GM19043 (cell line): ENCODE data around the gene PCDHGA4.
A peak's percentile ranks its signal among the peaks of the same experiment; 100 is the strongest.
"Not testable (repeated sequence)": the region's sequence is repeated elsewhere in the genome, so short reads cannot be mapped to it uniquely, and the experiment has no call there.

Experiments used
- ATAC-seq: cut with Tn5 transposase; IDR thresholded peaks from one replicate; pipeline ENCODE4 v1.9.1; 2021; ENCODE audit warnings: low read depth; ENCODE audit not compliant: unreplicated experiment

The PCDHGA4 gene

DNA sequence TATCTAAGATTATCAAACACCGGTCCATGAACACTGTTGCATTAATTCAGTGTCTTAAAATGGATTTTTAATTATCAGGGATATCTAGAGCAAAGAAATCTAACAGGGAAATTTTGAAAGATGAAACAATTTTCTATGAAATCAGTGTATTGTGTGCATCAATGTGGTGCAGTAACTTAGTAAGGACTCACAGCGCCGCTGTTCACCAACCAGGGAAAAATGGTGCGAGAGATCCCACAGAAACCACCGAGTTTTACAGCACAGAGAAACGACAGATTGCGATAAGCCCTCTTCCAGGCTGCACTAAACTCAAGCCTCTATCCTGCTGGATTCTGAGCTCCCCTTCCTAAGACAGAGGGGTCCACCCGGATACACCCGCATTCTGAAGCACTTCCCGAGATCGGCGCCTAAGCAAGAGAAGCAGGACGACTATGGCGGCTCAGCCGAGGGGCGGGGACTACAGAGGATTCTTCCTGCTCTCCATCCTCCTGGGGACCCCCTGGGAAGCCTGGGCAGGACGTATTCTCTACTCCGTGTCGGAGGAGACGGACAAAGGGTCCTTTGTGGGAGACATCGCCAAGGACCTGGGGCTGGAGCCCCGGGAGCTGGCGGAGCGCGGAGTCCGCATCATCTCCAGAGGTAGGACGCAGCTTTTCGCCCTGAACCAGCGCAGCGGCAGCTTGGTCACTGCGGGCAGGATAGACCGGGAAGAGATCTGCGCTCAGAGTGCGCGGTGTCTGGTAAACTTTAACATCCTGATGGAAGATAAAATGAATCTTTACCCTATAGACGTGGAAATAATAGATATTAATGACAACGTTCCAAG lies 27.9 kb downstream of the PCDHGA4 start, which contains the start of gene PCDHGA7:
PCDHGA7 (plus strand) TSS at position 274 of the 826 bp plus-strand sequence; CDS start at position 432, 158 bp downstream.
- no peak for ATAC-seq

DNA sequence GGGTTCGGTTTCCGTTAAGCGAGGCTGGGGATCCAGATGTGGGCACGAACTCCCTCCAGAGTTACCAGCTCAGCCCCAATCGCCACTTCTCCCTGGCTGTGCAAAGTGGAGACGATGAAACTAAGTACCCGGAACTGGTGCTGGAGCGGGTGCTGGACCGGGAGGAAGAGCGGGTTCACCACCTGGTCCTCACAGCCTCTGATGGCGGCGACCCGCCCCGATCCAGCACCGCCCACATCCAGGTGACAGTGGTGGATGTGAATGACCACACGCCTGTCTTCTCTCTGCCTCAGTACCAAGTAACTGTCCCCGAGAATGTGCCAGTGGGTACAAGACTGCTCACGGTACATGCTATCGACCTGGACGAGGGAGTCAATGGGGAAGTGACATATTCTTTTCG lies 28.5 kb downstream of the PCDHGA4 start:
- ATAC-seq = no peak

DNA sequence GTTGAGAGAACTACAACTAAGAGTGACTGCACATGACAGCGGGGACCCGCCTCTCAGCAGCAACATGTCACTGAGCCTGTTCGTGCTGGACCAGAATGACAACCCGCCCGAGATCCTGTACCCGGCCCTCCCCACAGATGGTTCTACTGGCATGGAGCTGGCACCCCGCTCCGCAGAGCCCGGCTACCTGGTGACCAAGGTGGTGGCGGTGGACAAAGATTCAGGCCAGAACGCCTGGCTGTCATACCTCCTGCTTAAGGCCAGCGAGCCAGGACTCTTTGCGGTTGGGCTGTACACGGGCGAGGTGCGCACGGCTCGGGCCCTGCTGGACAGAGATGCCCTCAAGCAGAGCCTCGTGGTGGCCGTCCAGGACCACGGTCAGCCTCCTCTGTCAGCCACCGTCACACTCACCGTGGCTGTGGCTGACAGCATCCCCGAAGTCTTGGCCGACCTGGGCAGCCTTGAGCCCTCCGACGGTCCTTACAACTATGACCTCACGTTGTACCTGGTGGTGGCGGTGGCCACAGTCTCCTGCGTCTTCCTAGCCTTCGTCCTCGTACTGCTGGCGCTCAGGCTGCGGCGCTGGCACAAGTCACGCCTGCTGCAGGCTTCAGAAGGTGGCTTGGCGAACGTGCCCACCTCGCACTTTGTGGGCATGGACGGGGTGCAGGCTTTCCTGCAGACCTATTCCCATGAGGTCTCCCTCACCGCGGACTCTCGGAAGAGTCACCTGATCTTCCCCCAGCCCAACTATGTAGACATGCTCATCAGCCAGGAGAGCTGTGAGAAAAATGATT lies 29.8 kb downstream of the PCDHGA4 start:
- no peak for ATAC-seq

GRCh38 chr5:141387557-141388311 lies 32.9 kb downstream of the PCDHGA4 start, which contains the start of gene PCDHGB4:
TSS of gene PCDHGB4 (plus strand) at chr5:141387698. CDS start at chr5:141387885, 187 bp downstream.
- ATAC-seq = not testable (repeated sequence)

DNA sequence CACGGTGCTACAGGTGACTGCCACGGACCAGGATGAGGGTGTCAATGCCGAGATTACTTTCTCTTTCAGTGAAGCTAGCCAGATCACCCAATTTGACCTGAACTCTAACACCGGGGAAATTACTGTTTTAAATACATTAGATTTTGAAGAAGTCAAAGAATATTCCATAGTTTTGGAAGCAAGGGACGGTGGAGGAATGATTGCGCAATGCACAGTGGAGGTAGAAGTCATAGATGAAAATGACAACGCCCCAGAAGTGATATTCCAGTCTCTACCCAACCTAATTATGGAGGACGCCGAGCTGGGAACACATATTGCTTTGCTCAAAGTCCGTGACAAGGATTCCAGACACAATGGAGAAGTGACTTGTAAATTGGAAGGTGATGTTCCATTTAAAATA lies 33.8 kb downstream of the PCDHGA4 start:
- ATAC-seq = no peak

DNA sequence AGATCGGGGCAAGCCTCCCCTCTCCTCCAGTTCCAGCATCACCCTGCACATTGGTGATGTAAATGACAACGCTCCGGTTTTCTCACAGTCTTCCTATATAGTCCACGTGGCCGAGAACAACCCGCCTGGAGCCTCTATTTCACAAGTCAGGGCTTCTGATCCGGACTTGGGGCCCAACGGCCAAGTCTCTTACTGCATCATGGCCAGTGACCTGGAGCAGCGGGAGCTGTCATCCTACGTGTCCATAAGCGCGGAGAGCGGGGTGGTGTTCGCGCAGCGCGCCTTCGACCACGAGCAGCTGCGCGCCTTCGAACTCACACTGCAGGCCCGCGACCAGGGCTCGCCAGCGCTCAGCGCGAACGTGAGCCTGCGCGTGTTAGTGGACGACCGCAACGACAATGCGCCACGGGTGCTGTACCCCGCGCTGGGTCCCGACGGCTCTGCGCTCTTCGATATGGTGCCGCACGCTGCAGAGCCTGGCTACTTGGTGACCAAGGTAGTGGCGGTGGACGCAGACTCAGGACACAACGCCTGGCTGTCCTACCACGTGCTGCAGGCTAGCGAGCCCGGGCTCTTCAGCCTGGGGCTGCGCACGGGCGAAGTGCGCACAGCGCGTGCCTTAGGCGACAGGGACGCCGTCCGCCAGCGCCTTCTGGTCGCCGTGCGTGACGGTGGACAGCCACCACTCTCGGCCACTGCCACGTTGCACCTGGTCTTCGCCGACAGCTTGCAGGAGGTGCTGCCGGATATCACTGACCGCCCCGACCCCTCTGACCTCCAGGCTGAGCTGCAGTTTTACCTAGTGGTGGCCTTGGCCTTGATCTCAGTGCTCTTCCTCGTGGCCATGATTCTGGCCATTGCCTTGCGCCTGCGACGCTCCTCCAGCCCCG lies 34.6 kb downstream of the PCDHGA4 start:
- ATAC-seq = no peak

- ATAC-seq = no peak
Observed at GRCh38 chr5:141392429-141393198, 37.8 kb downstream of the PCDHGA4 start, which contains the start of gene PCDHGA8. TSS of gene PCDHGA8 (plus strand) at chr5:141392633. CDS start at chr5:141392814, 181 bp downstream.

GRCh38 chr5:141393267-141393666 lies 38.4 kb downstream of the PCDHGA4 start:
- no peak for ATAC-seq

GRCh38 chr5:141394401-141395187 lies 39.8 kb downstream of the PCDHGA4 start:
- not testable (repeated sequence) for ATAC-seq

DNA sequence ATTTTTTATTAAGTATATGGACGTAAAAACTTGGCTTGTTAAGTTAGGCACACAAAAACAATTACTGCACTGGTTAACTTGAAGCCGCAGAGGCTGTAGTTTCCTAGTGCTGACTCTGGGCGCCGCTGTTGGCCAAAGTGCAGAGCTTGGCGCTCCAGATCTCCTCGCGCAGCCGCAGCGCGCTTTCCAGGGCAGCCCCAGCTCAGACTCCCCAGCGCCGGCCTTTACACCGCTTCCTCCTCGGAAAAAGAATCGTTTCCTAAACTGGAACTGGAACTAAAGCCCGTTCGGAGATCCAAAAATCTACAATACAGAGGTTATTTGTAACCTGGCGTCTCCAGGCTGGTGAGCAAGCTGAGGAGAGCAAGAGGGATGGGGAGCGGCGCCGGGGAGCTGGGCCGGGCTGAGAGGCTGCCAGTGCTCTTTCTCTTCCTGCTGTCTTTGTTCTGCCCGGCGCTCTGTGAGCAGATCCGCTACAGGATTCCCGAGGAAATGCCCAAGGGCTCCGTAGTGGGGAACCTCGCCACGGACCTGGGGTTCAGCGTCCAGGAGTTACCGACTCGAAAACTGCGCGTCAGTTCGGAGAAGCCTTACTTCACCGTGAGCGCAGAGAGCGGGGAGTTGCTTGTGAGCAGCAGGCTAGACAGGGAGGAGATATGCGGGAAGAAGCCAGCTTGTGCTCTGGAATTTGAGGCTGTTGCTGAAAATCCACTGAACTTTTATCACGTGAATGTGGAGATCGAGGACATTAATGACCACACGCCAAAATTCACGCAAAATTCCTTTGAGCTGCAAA lies 43.1 kb downstream of the PCDHGA4 start, which contains the start of gene PCDHGB5:
PCDHGB5 (plus strand) TSS at position 192 of the 796 bp plus-strand sequence; CDS start at position 373, 181 bp downstream.
- ATAC-seq = peak; percentile 96

DNA sequence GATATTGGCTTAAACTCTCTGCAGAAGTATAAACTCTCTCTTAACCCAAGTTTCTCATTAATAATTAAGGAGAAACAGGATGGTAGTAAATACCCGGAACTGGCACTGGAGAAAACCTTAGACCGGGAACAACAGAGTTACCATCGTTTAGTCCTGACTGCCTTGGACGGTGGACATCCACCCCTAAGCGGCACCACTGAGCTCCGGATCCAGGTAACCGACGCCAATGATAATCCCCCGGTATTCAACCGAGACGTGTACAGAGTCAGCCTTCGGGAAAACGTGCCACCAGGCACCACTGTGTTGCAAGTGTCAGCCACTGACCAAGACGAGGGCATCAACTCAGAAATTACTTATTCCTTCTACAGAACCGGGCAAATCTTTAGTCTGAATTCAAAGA lies 43.8 kb downstream of the PCDHGA4 start:
- ATAC-seq = no peak

GRCh38 chr5:141399555-141400258 lies 44.9 kb downstream of the PCDHGA4 start:
- ATAC-seq = no peak

- no peak for ATAC-seq
Observed at GRCh38 chr5:141402553-141403243, 47.9 kb downstream of the PCDHGA4 start, which contains the start of gene PCDHGA9. TSS of gene PCDHGA9 (plus strand) at chr5:141402778. CDS start at chr5:141402953, 175 bp downstream.

DNA sequence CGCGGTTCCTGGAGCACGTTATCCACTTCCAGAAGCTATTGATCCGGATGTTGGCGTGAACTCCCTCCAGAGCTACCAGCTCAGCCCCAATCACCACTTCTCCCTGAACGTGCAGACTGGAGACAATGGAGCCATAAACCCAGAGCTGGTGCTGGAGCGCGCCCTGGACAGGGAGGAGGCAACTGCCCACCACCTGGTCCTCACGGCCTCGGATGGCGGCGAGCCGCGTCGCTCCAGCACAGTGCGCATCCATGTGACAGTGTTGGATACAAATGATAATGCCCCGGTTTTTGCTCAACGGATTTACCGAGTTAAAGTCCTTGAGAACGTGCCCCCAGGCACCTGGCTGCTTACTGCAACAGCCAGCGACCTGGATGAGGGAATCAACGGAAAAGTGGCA lies 48.6 kb downstream of the PCDHGA4 start:
- no peak for ATAC-seq
